Upper lobe of right lung (tissue), 1 donor: Measurements from ENCODE around the gene CDH4. TPM values are rescaled to one million over a fixed set of nuclear protein-coding genes. Genes with fewer than 3 reads are reported as not detected.

Experiments used
- ATAC-seq: fragments of 200-7000 bp; cut with Tn5 transposase; one replicate; pipeline ENCODE4 v1.9.1; 2020; ENCODE audit warnings: mild to moderate bottlenecking, moderate library complexity
- DNase-seq: peaks from one replicate; pipeline ENCODE4 v3.0.0-alpha.2; 2020
- H3K27ac ChIP-seq: fragments of 200-600 bp; one replicate; pipeline ENCODE4 v1.8.0; 2022
- H3K27me3 ChIP-seq: fragments of 200-600 bp; one replicate; pipeline ENCODE4 v1.8.0; 2022; ENCODE audit warnings: mild to moderate bottlenecking
- H3K36me3 ChIP-seq: fragments of 200-600 bp; one replicate; pipeline ENCODE4 v1.8.0; 2022
- H3K4me1 ChIP-seq: fragments of 200-600 bp; one replicate; pipeline ENCODE4 v1.8.0; 2022
- H3K4me3 ChIP-seq: fragments of 200-600 bp; one replicate; pipeline ENCODE4 v1.8.0; 2022; ENCODE audit warnings: mild to moderate bottlenecking
- H3K9me3 ChIP-seq: fragments of 200-600 bp; one replicate; pipeline ENCODE4 v1.8.0; 2022
- intact Hi-C: fragments of 100-400 bp; cut with DNase I; formaldehyde crosslinking; loops from one replicate; pipeline ENCODE4 v1.11.0; 2022
- total RNA-seq: library from RNA; stranded (reverse); fragmentation: NEBNext Ultra II Directional; extraction: Animal tissue kit (Norgen Biotek cat#: 25700); gene quantifications from one replicate; pipeline ENCODE4 v1.2.1, GENCODE V29; 2021
- TF ChIP-seq, protein P1 (sequence below): fragments of 200-600 bp; IDR thresholded peaks from one replicate; pipeline ENCODE4 v1.8.0; 2022; ENCODE audit warnings: antibody characterized with exemption
- donor health status: DM: no; HTN: yes; CAD: no; lungs with severe emphysema.

CDH4 gene
- total RNA-seq, 1 donor from 2014 or later, result 0.23 TPM

DNA sequence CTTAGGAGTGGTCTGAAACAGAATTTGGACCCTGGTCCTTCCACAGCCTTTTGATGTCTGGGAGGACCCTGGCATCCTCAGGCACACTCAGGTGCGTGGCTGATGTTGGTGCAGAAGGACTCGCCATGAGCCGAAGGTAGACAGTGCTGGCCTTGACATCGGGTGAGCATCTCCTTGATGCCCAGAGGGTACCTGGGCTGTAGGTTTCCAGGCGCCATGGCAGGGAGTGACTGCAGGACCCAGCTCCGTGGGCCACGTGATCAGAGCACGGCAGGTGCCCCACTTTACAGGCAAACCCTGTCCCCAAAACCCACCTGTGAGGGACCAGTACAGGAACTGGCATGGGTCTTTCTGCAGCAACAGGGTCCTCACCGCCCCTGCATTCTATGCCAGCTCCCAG lies 319.2 kb downstream of the CDH4 start:
- no peak for DNase-seq
- TF ChIP-seq, protein P1, sequence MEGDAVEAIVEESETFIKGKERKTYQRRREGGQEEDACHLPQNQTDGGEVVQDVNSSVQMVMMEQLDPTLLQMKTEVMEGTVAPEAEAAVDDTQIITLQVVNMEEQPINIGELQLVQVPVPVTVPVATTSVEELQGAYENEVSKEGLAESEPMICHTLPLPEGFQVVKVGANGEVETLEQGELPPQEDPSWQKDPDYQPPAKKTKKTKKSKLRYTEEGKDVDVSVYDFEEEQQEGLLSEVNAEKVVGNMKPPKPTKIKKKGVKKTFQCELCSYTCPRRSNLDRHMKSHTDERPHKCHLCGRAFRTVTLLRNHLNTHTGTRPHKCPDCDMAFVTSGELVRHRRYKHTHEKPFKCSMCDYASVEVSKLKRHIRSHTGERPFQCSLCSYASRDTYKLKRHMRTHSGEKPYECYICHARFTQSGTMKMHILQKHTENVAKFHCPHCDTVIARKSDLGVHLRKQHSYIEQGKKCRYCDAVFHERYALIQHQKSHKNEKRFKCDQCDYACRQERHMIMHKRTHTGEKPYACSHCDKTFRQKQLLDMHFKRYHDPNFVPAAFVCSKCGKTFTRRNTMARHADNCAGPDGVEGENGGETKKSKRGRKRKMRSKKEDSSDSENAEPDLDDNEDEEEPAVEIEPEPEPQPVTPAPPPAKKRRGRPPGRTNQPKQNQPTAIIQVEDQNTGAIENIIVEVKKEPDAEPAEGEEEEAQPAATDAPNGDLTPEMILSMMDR, result no peak
- Histone ChIP-seq H3K27ac (no peak overlapping the region), H3K4me1 (no peaks in the 10 kb centered on the region), H3K4me3 (no peak overlapping the region), H3K27me3 (no peaks in the 10 kb centered on the region), H3K36me3 (no peaks in the 10 kb centered on the region), H3K9me3 (no peaks in the 10 kb centered on the region)
- ATAC-seq, result no peak
- intact Hi-C loops, result no loop called here

DNA sequence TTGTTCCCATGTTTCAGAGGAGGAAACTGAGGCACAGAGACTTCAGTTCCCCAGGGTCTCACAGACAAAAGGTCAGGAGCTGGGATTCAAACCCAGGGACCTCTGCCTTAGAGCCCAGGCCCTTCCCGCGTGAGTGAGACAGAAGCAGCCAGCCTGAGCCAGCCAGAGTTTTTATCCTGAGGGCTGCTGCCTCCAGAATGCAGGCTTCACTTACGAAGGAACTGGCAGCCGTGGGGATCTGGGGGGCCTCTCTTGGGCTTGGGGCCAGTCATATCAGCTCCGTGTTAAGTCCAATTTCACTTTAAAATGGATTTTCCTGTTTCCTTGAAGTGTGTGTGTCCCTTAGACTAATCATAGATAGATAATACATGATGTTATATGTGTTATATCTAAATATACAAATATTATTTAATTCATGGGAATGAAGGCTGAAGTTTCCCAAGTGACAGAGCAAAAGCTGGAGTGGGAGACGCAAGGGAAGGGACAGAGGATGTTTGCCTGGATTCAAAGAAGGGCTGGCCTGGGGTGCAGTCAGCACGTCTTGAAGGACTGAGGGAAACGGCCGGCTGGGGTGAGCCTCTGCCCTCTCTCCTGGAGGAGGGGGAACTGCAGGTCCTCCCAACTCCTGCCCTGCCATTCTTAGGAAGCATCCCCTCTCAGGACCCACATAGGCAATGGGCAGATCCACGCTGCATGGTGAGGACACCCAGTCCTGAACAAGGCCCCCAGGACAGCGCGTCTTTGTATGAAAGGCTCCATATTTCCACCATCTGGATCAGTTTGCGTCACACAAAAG lies 320.1 kb downstream of the CDH4 start:
- no peaks in the 10 kb centered on the region for H3K4me1 ChIP-seq
- ATAC-seq, result no peak
- no peaks in the 10 kb centered on the region for H3K9me3 ChIP-seq
- intact Hi-C loops, result no loop called here
- DNase-seq, result no peak
- H3K27me3 ChIP-seq, result no peaks in the 10 kb centered on the region
- H3K36me3 ChIP-seq, result no peaks in the 10 kb centered on the region
- TF ChIP-seq, protein P1, result no peak
- no peak overlapping the region for H3K27ac ChIP-seq
- H3K4me3 ChIP-seq, result no peak overlapping the region

DNA sequence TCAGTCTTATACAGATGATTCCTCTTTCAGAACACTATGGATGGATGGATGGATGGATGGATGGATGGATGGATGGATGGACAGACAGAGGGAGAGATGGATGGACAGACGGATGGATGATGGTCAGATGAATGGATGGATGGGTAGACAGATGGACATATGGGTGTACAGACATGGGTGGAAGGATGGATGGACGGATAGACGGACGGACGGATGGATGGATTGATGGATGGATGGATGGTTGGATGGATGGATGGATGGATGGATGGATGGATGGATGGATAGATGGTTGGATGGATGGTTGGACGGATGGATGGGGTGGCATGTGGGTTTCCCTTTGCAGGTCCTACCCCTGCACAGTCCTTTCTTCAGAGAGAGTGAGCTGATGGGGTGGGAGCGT lies 320.7 kb downstream of the CDH4 start:
- no peaks in the 10 kb centered on the region for H3K27me3 ChIP-seq
- TF ChIP-seq, protein P1, result no peak
- no peaks in the 10 kb centered on the region for H3K36me3 ChIP-seq
- DNase-seq (no peak), ATAC-seq (no peak)
- no peak overlapping the region for H3K27ac ChIP-seq
- no peaks in the 10 kb centered on the region for H3K9me3 ChIP-seq
- H3K4me1 ChIP-seq, result no peaks in the 10 kb centered on the region
- H3K4me3 ChIP-seq, result no peak overlapping the region
- intact Hi-C loops, result no loop called here

DNA sequence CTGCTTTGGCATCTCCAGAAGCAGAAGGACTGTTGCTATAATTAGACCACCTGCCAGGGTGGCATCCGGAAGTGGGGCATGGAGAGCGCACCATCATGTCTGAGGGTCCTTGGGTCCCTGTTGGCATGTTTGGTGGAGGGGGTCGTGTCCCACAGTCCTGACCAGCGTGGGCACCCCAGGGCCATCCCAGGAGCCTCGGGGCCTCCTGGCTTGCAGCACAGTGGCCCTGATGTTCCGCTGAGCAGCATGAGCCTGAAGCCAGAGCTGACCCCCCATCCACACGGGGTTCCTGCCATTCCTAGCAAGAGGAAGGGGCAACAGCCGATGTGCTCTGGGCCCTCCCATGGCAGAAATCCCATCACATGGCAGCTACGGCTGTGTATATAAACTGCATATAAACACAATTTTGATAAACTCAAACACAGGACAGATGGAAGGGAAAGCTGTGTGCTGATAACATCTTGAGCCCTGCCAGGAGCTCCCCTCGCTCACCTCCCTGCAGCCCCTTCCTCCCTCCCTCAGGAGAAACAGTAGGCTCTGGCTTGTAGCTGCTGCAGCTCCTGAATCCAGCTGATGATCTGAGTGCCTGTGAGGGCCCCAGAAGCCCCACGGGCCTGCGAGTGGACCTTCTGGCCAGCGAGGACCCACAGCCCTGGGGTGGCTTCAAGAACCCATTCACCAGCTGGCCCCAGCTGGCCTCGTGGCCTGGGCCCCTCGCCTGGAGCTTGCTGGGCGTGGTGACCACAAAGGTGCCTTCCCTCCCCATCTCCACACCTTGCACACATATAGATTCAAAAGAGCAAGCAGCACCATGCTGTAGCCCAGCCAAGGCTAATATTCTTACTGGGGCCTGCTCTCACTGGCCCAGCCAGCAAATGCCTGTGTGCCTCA lies 321.6 kb downstream of the CDH4 start:
- no peak overlapping the region for H3K27ac ChIP-seq
- no peaks in the 10 kb centered on the region for H3K36me3 ChIP-seq
- intact Hi-C loops, result no loop called here
- H3K4me1 ChIP-seq, result no peaks in the 10 kb centered on the region
- H3K27me3 ChIP-seq, result no peaks in the 10 kb centered on the region
- DNase-seq (no peak), ATAC-seq (no peak)
- no peak overlapping the region for H3K4me3 ChIP-seq
- TF ChIP-seq, protein P1, result no peak
- no peaks in the 10 kb centered on the region for H3K9me3 ChIP-seq

DNA sequence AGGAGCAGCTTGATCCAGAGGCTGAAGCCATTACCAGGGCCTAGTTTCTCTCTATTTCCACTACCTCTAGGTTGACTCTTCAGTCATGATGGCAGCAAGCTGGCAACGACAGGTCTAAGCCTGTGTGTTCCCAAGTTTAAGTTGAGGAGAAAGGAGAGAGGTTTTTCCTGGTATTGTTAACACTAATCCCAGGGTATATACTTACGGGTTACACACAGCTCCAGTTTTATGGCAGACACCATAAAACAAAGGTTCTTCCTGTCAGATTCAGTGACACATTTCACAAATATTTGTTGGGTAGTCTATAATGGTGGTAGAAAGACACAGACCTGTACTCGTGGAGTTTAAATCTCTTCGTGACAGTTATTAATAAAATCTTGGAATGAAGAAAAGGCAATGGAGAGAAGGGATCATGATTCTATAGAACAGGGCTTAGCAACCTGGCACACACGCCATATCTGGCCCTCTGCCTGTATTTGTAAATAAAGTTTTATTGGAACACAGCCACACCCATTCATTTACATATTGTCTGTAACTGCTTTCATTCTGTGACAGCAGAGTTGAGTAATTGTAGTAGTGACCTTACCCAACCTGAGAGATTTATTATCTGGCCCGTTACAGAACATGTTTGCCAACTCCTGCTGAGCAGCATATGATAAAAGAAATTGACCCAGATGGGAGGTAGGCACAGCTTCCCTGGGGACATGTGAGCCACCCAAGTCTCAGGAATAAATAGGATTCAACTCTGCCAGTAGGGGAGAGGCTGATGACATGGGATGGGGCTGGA lies 323.3 kb downstream of the CDH4 start:
- no peaks in the 10 kb centered on the region for H3K4me1 ChIP-seq
- no peaks in the 10 kb centered on the region for H3K27me3 ChIP-seq
- intact Hi-C loops, result no loop called here
- TF ChIP-seq, protein P1, result no peak
- no peak overlapping the region for H3K4me3 ChIP-seq
- ATAC-seq (no peak), DNase-seq (no peak)
- no peaks in the 10 kb centered on the region for H3K9me3 ChIP-seq
- no peaks in the 10 kb centered on the region for H3K36me3 ChIP-seq
- H3K27ac ChIP-seq, result no peak overlapping the region
